Sigmoid colon (tissue), 7 donors: ENCODE data around the gene HOXA5. TPM values are rescaled to one million over a fixed set of nuclear protein-coding genes. Genes with fewer than 3 reads are reported as not detected.

Experiments used
- DNase-seq: peaks from one replicate; pipeline ENCODE4 v3.0.0-alpha.2; 2019
- H3K27ac ChIP-seq, 4 donors: fragments of 200-600 bp; sonication (generic); one replicate each; pipeline ENCODE4 v1.5.1; 2016 to 2019; ENCODE audit warnings: mild to moderate bottlenecking in 1 of 4
- H3K27me3 ChIP-seq, 3 donors: fragments of 200-600 bp; sonication (generic); one replicate each; pipeline ENCODE4 v1.5.1; 2019; ENCODE audit warnings: mild to moderate bottlenecking in 1 of 3
- H3K36me3 ChIP-seq, 4 donors: fragments of 200-600 bp; sonication (generic); one replicate each; pipeline ENCODE4 v1.5.1; 2016 to 2019
- H3K4me1 ChIP-seq, 4 donors: fragments of 200-600 bp; sonication (generic); one replicate each; pipeline ENCODE4 v1.5.1; 2017 to 2019
- H3K4me3 ChIP-seq, 4 donors: fragments of 200-600 bp; sonication (generic); one replicate each; pipeline ENCODE4 v1.5.1; 2017 to 2019; ENCODE audit warnings: mild to moderate bottlenecking in 2 of 4, moderate library complexity in 1 of 4
- H3K9me3 ChIP-seq, 4 donors: fragments of 200-600 bp in 3 of 4; sonication (generic) in 3 of 4; one replicate each; pipeline versions ENCODE4 v1.5.1 to v1.6.1; 2013 to 2019
- CTCF ChIP-seq, 4 experiments: fragments of 450-650 bp in 3 of 4; fragments of 200-600 bp in 1 of 4; IDR thresholded peaks; one replicate each; pipeline ENCODE4 v1.5.1; 2016 to 2019; ENCODE audit warnings: antibody characterized with exemption in 4 of 4, mild to moderate bottlenecking in 3 of 4, moderate library complexity in 2 of 4
- EP300 ChIP-seq, 4 donors: sonication (generic); formaldehyde crosslinking; IDR thresholded peaks; one replicate each; pipeline ENCODE4 v1.6.1; 2017; ENCODE audit warnings: antibody characterized with exemption in 4 of 4
- POLR2A ChIP-seq, 2 donors: fragments of 450-650 bp; IDR thresholded peaks; one replicate each; pipeline ENCODE4 v1.6.1; 2016; ENCODE audit warnings: antibody characterized with exemption in 2 of 2, mild to moderate bottlenecking in 2 of 2, moderate library complexity in 2 of 2
- POLR2AphosphoS5 ChIP-seq, 4 donors: sonication (generic); formaldehyde crosslinking; IDR thresholded peaks; one replicate each; pipeline ENCODE4 v1.6.1; 2017; ENCODE audit warnings: antibody characterized with exemption in 4 of 4
- WGBS, 2 donors: extraction: QIAGEN DNeasy Blood & Tissue Kit; methylation state at CpG; one replicate each; pipeline ENCODE4 v1.1.7; 2013; 5-methylcytosine and 5-hydroxymethylcytosine counted together
- intact Hi-C: fragments of 100-400 bp; cut with DNase I; formaldehyde crosslinking; loops from one replicate; pipeline ENCODE4 v1.15.1; 2023
- polyA plus RNA-seq, 3 donors: library from polyadenylated mRNA; stranded (reverse); fragments of 200-250 nt; gene quantifications; one replicate each; pipeline ENCODE4 v1.2.3, GENCODE V29; 2013
- total RNA-seq, 4 donors: library from RNA; depleted of rRNA; stranded (reverse); fragments of >200 nt; gene quantifications; one replicate each; pipeline ENCODE4 v1.1.0, GENCODE V29; 2016
- donor health status: healthy with polysubstance abuse.
- donor health status: Bipolar disorder and iron deficiency.
- donor health status: healthy.

Gene HOXA5
- total and polyA plus RNA-seq, 7 donors = 3.2 to 14.3 (median 10.2) TPM

GRCh38 chr7:27155816-27156507 is 12.5 kb upstream of the HOXA5 start:
- Histone ChIP-seq H3K27ac (peak overlapping the region in 3 of 4 donors; percentile 83 to 96 (median 91)), H3K27me3 (no peaks in the 10 kb centered on the region), H3K4me3 (peak overlapping the region; percentile 51 to 76 (median 64)), H3K9me3 (no peaks in the 10 kb centered on the region), H3K36me3 (no peaks in the 10 kb centered on the region), H3K4me1 (peaks cover 0 to 52% (median 38%) of the 10 kb centered on the region in 4 donors)
- TF ChIP-seq POLR2A (IDR thresholded peaks at IDR 0.05) (peak in 1 of 2 donors; percentile 45), CTCF (IDR thresholded peaks at IDR 0.05) (no peak), POLR2AphosphoS5 (IDR thresholded peaks at IDR 0.05) (peak; percentile 14 to 72 (median 48)), EP300 (IDR thresholded peaks at IDR 0.05) (no peak)
- intact Hi-C loops = loop anchor here (5.0 kb wide), 2 partner anchors 299 to 1204 kb away; no protein-coding TSS in a partner anchor
- 1% methylated on average over 63 of the region's 63 CpGs for WGBS, 2 donors
- DNase-seq = peak; percentile 80

GRCh38 chr7:27154901-27155815 is 11.7 kb upstream of the HOXA5 start:
- Histone ChIP-seq H3K27ac (peak overlapping the region in 3 of 4 donors; percentile 83 to 96 (median 91)), H3K27me3 (no peaks in the 10 kb centered on the region), H3K4me3 (peak overlapping the region; percentile 51 to 76 (median 64)), H3K4me1 (peaks cover 0 to 48% (median 35%) of the 10 kb centered on the region in 4 donors), H3K9me3 (no peaks in the 10 kb centered on the region), H3K36me3 (no peaks in the 10 kb centered on the region)
- TF ChIP-seq EP300 (IDR thresholded peaks at IDR 0.05) = no peak
- no peak for TF ChIP-seq POLR2AphosphoS5 (IDR thresholded peaks at IDR 0.05)
- TF ChIP-seq POLR2A (IDR thresholded peaks at IDR 0.05) = no peak
- TF ChIP-seq CTCF (IDR thresholded peaks at IDR 0.05) = no peak
- WGBS, 2 donors = 4 to 20% methylated on average over 48 of the region's 48 CpGs
- DNase-seq = peak; percentile 68
- intact Hi-C loops = loop anchor here (5.0 kb wide), 3 partner anchors 298 to 1298 kb away; no protein-coding TSS in a partner anchor

- Histone ChIP-seq H3K27me3 (no peaks in the 10 kb centered on the region), H3K4me3 (peak overlapping the region in 2 of 4 donors; percentile 63 to 76), H3K4me1 (peaks cover 0 to 56% (median 39%) of the 10 kb centered on the region in 4 donors), H3K27ac (peak overlapping the region in 3 of 4 donors; percentile 83 to 96 (median 91)), H3K36me3 (no peaks in the 10 kb centered on the region), H3K9me3 (no peaks in the 10 kb centered on the region)
- DNase-seq = peak; percentile 61
- no peak for TF ChIP-seq CTCF (IDR thresholded peaks at IDR 0.05)
- TF ChIP-seq EP300 (IDR thresholded peaks at IDR 0.05) = no peak
- no peak for TF ChIP-seq POLR2AphosphoS5 (IDR thresholded peaks at IDR 0.05)
- no peak for TF ChIP-seq POLR2A (IDR thresholded peaks at IDR 0.05)
- WGBS, 2 donors = 21 to 62% methylated on average over 10 of the region's 10 CpGs
- intact Hi-C loops = loop anchor here (5.0 kb wide), 1 partner anchor 1297 kb away; no protein-coding TSS in a partner anchor
Measured at GRCh38 chr7:27154369-27154768, 10.9 kb upstream of the HOXA5 start.

GRCh38 chr7:27153526-27153925 is 10.0 kb upstream of the HOXA5 start:
- no peaks in the 10 kb centered on the region for H3K27me3 ChIP-seq
- no peaks in the 10 kb centered on the region for H3K36me3 ChIP-seq
- H3K9me3 ChIP-seq = no peaks in the 10 kb centered on the region
- no peak overlapping the region for H3K4me3 ChIP-seq
- intact Hi-C loops = loop anchor here (5.0 kb wide), 1 partner anchor 1296 kb away; no protein-coding TSS in a partner anchor
- TF ChIP-seq CTCF (IDR thresholded peaks at IDR 0.05) (no peak), POLR2AphosphoS5 (IDR thresholded peaks at IDR 0.05) (no peak), POLR2A (IDR thresholded peaks at IDR 0.05) (no peak), EP300 (IDR thresholded peaks at IDR 0.05) (no peak)
- DNase-seq = no peak
- H3K27ac ChIP-seq = peak overlapping the region in 3 of 4 donors; percentile 91 to 96 (median 95)
- H3K4me1 ChIP-seq = peaks cover 0 to 65% (median 47%) of the 10 kb centered on the region in 4 donors
- WGBS, 2 donors = 41 to 77% methylated on average over 3 of the region's 3 CpGs
